Neural cell (in vitro differentiated cells): ENCODE measurements around the gene ANO3. TPM values are rescaled to one million over a fixed set of nuclear protein-coding genes. Genes with fewer than 3 reads are reported as not detected.

Source experiments
- H2AFZ ChIP-seq: fragments of 200-600, 300-800 bp; sonication (generic), shearing (Covaris generic); 2 replicates; pipeline ENCODE4 v1.6.0; 2014; ENCODE audit warnings: low read depth, mild to moderate bottlenecking, antibody characterized with exemption, low read length, moderate library complexity
- H3F3A ChIP-seq: fragments of 200-600 bp; shearing (Covaris generic); 2 replicates; pipeline ENCODE4 v1.6.1; 2016; ENCODE audit warnings: mild to moderate bottlenecking, moderate library complexity, mixed read lengths, antibody characterized with exemption, low read length; ENCODE audit not compliant: insufficient read depth, poor library complexity, severe bottlenecking
- H3K27ac ChIP-seq: fragments of 200-600, 300-800 bp; sonication (generic), shearing (Covaris generic); 2 replicates; pipeline ENCODE4 v1.5.1; 2014; ENCODE audit warnings: mild to moderate bottlenecking, low read length, moderate library complexity
- H3K27me3 ChIP-seq: fragments of 300-800, 200-600 bp; sonication (generic), shearing (Covaris generic); 2 replicates; pipeline ENCODE4 v1.6.0; 2014; ENCODE audit warnings: mild to moderate bottlenecking, low read depth, low read length, moderate library complexity; ENCODE audit not compliant: insufficient read depth
- H3K36me3 ChIP-seq: fragments of 300-800, 200-600 bp; sonication (generic), shearing (Covaris generic); 2 replicates; pipeline ENCODE4 v1.5.1; 2014; ENCODE audit warnings: mild to moderate bottlenecking, antibody characterized with exemption, low read length, moderate library complexity; ENCODE audit not compliant: insufficient read depth
- H3K4me2 ChIP-seq: fragments of 300-800, 200-600 bp; sonication (generic), shearing (Covaris generic); 2 replicates; pipeline ENCODE4 v1.6.0; 2014; ENCODE audit warnings: mild to moderate bottlenecking, low read length
- H3K4me3 ChIP-seq: fragments of 300-800, 200-600 bp; sonication (generic), shearing (Covaris generic); 2 replicates; pipeline ENCODE4 v1.5.1; 2014; ENCODE audit warnings: mild to moderate bottlenecking, low read length, moderate library complexity
- H3K79me2 ChIP-seq: fragments of 200-600 bp; shearing (Covaris generic); replicated peaks from 2 replicates; pipeline ENCODE4 v1.6.0; 2014; ENCODE audit warnings: mild to moderate bottlenecking, low read length, moderate library complexity; ENCODE audit not compliant: insufficient read depth
- H3K9ac ChIP-seq: fragments of 300-800, 200-600 bp; sonication (generic), shearing (Covaris generic); 2 replicates; pipeline ENCODE4 v1.6.1; 2016; ENCODE audit warnings: mild to moderate bottlenecking, low read length, mixed read lengths
- H3K9me2 ChIP-seq: fragments of 200-600 bp; shearing (Covaris generic); 2 replicates; pipeline ENCODE4 v1.6.1; 2016; ENCODE audit warnings: mild to moderate bottlenecking, low read length, mixed read lengths; ENCODE audit not compliant: insufficient read depth
- H3K9me3 ChIP-seq: fragments of 200-600, 300-800 bp; sonication (generic), shearing (Covaris generic); 2 replicates; pipeline ENCODE4 v1.6.1; 2016; ENCODE audit warnings: mild to moderate bottlenecking, mixed run types, low read length, moderate library complexity, mixed read lengths
- H4K20me1 ChIP-seq: fragments of 200-600 bp; shearing (Covaris generic); 2 replicates; pipeline ENCODE4 v1.6.1; 2016; ENCODE audit warnings: mild to moderate bottlenecking, mixed run types; ENCODE audit not compliant: insufficient read depth
- CTCF ChIP-seq: fragments of 450-650 bp; IDR thresholded peaks from 2 replicates; pipeline ENCODE4 v1.5.1; 2014; ENCODE audit warnings: antibody characterized with exemption, mild to moderate bottlenecking, moderate library complexity; ENCODE audit not compliant: poor library complexity, severe bottlenecking
- EP300 ChIP-seq: fragments of 450-650 bp; conservative IDR thresholded peaks from 2 replicates; pipeline ENCODE4 v1.6.1; 2014; ENCODE audit warnings: antibody characterized with exemption, mild to moderate bottlenecking, moderate library complexity; ENCODE audit not compliant: poor library complexity, severe bottlenecking
- EZH2 ChIP-seq: fragments of 200-600, 300-800 bp; shearing (Covaris generic), sonication (generic); IDR thresholded peaks from 2 replicates; pipeline ENCODE4 v1.6.1; 2014; ENCODE audit warnings: antibody characterized with exemption, low read length, borderline replicate concordance, mild to moderate bottlenecking; ENCODE audit not compliant: insufficient read depth, poor library complexity, severe bottlenecking
- MXI1 ChIP-seq: fragments of 450-650 bp; conservative IDR thresholded peaks from 2 replicates; pipeline ENCODE4 v1.6.1; 2014; ENCODE audit warnings: antibody characterized with exemption, mild to moderate bottlenecking; ENCODE audit not compliant: poor library complexity, severe bottlenecking
- POLR2AphosphoS5 ChIP-seq: IDR thresholded peaks from 2 replicates; pipeline ENCODE4 v1.6.1; 2012
- RAD21 ChIP-seq: fragments of 450-650 bp; conservative IDR thresholded peaks from 2 replicates; pipeline ENCODE4 v1.6.1; 2014; ENCODE audit warnings: antibody characterized with exemption, mild to moderate bottlenecking, moderate library complexity
- REST ChIP-seq: IDR thresholded peaks from 2 replicates; pipeline ENCODE4 v1.6.1; 2012; ENCODE audit warnings: borderline replicate concordance
- SMC3 ChIP-seq: fragments of 450-650 bp; conservative IDR thresholded peaks from 2 replicates; pipeline ENCODE4 v1.6.1; 2014; ENCODE audit warnings: antibody characterized with exemption, mild to moderate bottlenecking, moderate library complexity; ENCODE audit not compliant: poor library complexity
- TAF1 ChIP-seq: IDR thresholded peaks from 2 replicates; pipeline ENCODE4 v1.6.1; 2012; ENCODE audit warnings: low read depth
- polyA plus RNA-seq: library from polyadenylated mRNA; depleted of rRNA; stranded (reverse); fragments of >200 nt; gene quantifications from 2 replicates; pipeline ENCODE4 v1.2.3, GENCODE V29; 2014

Gene ANO3
- polyA plus RNA-seq, 1 donor from 2014 or later, result not detected

DNA sequence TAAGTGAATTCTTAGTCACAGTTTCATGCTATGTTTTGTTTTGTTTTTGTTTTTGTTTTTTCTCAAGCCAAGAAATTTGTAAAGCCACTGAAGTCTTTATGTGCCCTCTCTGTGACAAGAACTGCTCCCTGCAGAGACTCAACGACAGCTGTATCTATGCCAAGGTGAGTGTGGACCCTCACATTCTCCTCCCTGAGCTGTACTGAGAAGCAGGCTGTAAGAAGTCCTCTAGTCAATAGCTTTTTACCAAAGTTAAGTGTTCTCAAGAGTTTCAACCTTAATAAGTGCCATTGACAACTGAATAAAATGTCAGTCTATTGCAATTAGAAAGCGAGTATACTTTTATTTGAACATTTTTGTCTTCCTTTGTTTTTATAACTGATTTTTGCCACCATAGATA is 221.3 kb downstream of the ANO3 start:
- no peaks in the 10 kb centered on the region for H3K79me2 ChIP-seq
- H3K9me2 ChIP-seq, result no peaks in the 10 kb centered on the region
- no peak for TF ChIP-seq REST
- TF ChIP-seq SMC3, result no peak
- no peak for TF ChIP-seq TAF1
- TF ChIP-seq MXI1, result no peak
- no peak for TF ChIP-seq EP300
- no peak for TF ChIP-seq POLR2AphosphoS5
- no peak for TF ChIP-seq CTCF
- no peak for TF ChIP-seq RAD21
- TF ChIP-seq EZH2, result no peak
- no peak overlapping the region for H2AFZ ChIP-seq
- H3K27ac ChIP-seq, result no peak overlapping the region
- H3K9ac ChIP-seq, result no peak overlapping the region
- H3K9me3 ChIP-seq, result no peaks in the 10 kb centered on the region
- no peaks in the 10 kb centered on the region for H3K27me3 ChIP-seq
- H3K4me3 ChIP-seq, result no peak overlapping the region
- no peaks in the 10 kb centered on the region for H3F3A ChIP-seq
- no peak overlapping the region for H3K4me2 ChIP-seq
- no peaks in the 10 kb centered on the region for H3K36me3 ChIP-seq
- no peaks in the 10 kb centered on the region for H4K20me1 ChIP-seq

DNA sequence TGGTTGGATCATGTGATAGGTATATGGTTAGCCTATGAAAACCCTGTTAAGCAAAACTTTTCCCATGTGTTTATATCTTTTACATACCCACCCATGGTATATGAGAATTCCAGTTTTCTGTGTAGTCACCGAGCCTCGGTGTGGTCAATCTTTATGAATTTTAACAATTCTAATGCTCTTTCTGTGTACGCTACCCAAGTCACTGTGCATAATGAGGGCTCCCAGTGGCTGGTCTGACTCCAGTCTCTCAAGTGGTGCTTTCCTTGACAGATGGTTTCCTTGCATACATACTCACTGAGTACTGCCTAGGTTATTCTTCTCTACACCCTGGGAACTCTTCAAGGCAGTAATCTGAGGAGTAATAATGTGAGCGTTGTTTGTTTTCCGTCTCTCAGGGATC is 222.5 kb downstream of the ANO3 start:
- Histone ChIP-seq H3K9ac (no peak overlapping the region), H3K27me3 (no peaks in the 10 kb centered on the region), H3K36me3 (no peaks in the 10 kb centered on the region), H3F3A (no peaks in the 10 kb centered on the region), H4K20me1 (no peaks in the 10 kb centered on the region), H3K4me2 (no peak overlapping the region), H3K9me2 (no peaks in the 10 kb centered on the region), H3K79me2 (no peaks in the 10 kb centered on the region), H3K4me3 (no peak overlapping the region), H3K27ac (no peak overlapping the region), H3K9me3 (no peaks in the 10 kb centered on the region), H2AFZ (no peak overlapping the region)
- TF ChIP-seq EZH2 (no peak), TAF1 (no peak), CTCF (no peak), POLR2AphosphoS5 (no peak), REST (no peak), RAD21 (no peak), MXI1 (no peak), EP300 (no peak)
